Measurements from ENCODE around the gene CDH8.

- no peak for TF ChIP-seq POLR2A (IDR thresholded peaks at IDR 0.05; ENCODE audit: low read depth, low read length)
- no peak for TF ChIP-seq POLR2AphosphoS5 (IDR thresholded peaks at IDR 0.05; ENCODE audit: low read depth, low read length)
Measured at GRCh38 chr16:62036101-62036801, at the start of gene CDH8.
